GM10847 (cell line): ENCODE results near the gene PLIN1.

Source experiments
- POLR2A ChIP-seq: IDR thresholded peaks from 2 replicates; pipeline ENCODE4 v1.6.1; 2011; ENCODE audit not compliant: insufficient read length; ENCODE audit errors: extremely low read depth

The PLIN1 gene

DNA sequence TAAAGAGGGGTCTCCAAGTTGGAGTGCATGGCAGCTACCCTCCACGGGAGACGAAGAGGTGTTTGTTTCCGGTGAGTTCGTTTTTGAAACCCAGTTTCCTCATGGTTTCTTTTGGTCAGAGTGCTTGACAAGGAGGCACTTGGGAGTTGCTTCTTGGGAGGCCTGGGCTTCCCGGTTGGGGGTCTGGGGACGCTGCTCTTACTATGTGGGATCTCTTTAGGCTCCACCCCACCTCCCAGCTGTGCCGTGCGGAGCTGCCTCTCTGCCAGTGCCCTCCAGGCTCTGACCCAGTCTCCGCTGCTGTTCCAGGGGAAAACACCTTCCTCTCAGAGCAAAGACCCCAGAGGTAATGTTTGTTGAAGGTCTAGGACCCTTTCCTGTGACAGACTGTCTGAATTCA, 53.5 kb downstream of the PLIN1 start:
- TF ChIP-seq POLR2A: no peak

DNA sequence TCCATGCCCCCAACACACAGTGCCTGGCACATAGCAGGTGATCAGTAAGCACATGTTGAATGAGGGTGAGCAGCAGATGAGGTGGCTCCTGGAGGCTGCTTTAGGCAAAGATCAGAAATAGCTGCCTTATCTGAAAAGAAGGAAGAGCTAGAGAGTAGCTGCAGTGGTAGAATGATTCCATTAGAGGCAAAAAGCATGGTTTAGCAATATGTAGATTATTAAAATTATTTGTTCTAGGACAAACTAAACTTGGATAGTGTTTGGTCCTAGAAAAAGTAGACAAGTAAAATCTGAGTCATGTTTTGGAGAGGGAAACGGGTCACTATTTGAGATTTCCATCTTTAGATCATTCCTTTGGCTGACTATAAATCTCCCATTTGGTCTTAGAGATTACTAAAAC, 56.0 kb downstream of the PLIN1 start:
- no peak for TF ChIP-seq POLR2A

DNA sequence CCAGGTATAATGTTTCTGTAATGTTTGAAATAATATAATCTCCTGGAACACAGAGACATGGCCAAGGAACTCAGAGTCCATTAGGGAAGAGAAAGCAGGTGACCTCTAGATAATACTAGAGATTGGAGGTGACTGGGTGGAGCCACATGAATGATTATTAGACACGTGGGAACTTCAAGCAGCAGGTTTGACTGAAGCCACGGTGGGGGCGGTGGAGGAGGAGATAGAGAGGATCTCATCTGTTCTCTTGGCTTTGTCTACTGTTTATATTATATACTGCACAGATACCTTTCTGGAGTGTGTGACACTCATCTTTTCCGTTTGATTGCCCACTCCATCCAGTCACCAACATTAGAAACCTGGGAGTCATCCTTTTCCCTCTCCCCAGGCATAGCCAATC, 57.6 kb downstream of the PLIN1 start:
- no peak for TF ChIP-seq POLR2A

GRCh38 chr15:89616228-89616627, 62.9 kb downstream of the PLIN1 start:
- no peak for TF ChIP-seq POLR2A

DNA sequence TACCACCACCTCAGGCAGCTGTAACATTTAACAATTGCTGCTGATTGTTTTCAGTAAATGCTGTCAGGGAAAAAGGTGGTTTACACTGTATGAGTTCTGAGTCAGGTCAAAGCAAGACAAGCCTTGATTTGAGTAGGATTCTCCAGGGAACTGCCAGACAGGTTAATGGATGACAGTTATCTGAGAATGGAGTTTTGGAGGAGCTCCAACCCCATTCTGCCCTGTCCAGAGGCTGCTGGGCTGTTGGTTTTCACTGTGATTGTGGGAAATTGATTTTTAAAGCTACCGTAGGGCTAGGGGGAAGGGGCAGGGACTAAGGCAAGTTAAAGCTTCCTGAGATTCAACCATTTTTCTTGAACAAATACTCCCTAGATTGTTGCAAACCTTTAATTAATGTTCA, 64.0 kb downstream of the PLIN1 start:
- no peak for TF ChIP-seq POLR2A
